Spleen (tissue), 11 donors: ENCODE measurements around the gene C18orf63. TPM values are rescaled to one million over a fixed set of nuclear protein-coding genes. Genes with fewer than 3 reads are reported as not detected.

Experiments used
- DNase-seq: peaks from one replicate; pipeline ENCODE4 v3.0.0-alpha.2; 2020
- H3K27ac ChIP-seq, 8 donors: fragments of 200-600 bp; sonication (generic) in 7 of 8; 1 replicate in 4 of 8; 2 replicates in 4 of 8; pipeline versions ENCODE4 v1.5.0 to v1.8.0; 2016 to 2021; ENCODE audit warnings: inconsistent platforms in 4 of 8, mild to moderate bottlenecking in 4 of 8, moderate library complexity in 1 of 8
- H3K27me3 ChIP-seq, 7 donors: fragments of 200-600 bp; sonication (generic) in 6 of 7; replicated peaks in 1 of 7; 1 replicate in 4 of 7; 2 replicates in 3 of 7; pipeline versions ENCODE4 v1.5.0 to v1.8.0; 2016 to 2021; ENCODE audit warnings: inconsistent platforms in 3 of 7, mild to moderate bottlenecking in 1 of 7
- H3K36me3 ChIP-seq, 6 donors: fragments of 200-600 bp; sonication (generic) in 5 of 6; 1 replicate in 4 of 6; 2 replicates in 2 of 6; pipeline versions ENCODE4 v1.5.0 to v1.8.0; 2016 to 2021; ENCODE audit warnings: inconsistent platforms in 2 of 6
- H3K4me1 ChIP-seq, 6 donors: fragments of 200-600 bp; sonication (generic) in 5 of 6; 1 replicate in 3 of 6; 2 replicates in 3 of 6; pipeline versions ENCODE4 v1.5.0 to v1.8.0; 2016 to 2021; ENCODE audit warnings: inconsistent platforms in 3 of 6
- H3K4me3 ChIP-seq, 8 donors: fragments of 200-600 bp; sonication (generic) in 7 of 8; 1 replicate in 4 of 8; 2 replicates in 4 of 8; pipeline versions ENCODE4 v1.5.0 to v1.8.0; 2016 to 2021; ENCODE audit warnings: inconsistent platforms in 4 of 8, mild to moderate bottlenecking in 4 of 8, moderate library complexity in 2 of 8
- H3K9me3 ChIP-seq, 8 donors: fragments of 200-600 bp; sonication (generic) in 7 of 8; 1 replicate in 4 of 8; 2 replicates in 4 of 8; pipeline versions ENCODE4 v1.5.0 to v1.8.0; 2016 to 2021; ENCODE audit warnings: inconsistent platforms in 4 of 8
- POLR2A ChIP-seq, 3 donors: fragments of 450-650 bp; IDR thresholded peaks; one replicate each; pipeline ENCODE4 v1.5.1; 2017; ENCODE audit warnings: antibody characterized with exemption in 3 of 3, mild to moderate bottlenecking in 1 of 3
- POLR2AphosphoS5 ChIP-seq, 3 donors: sonication (generic); formaldehyde crosslinking; IDR thresholded peaks; one replicate each; pipeline ENCODE4 v1.5.1; 2017; ENCODE audit warnings: antibody characterized with exemption in 3 of 3
- WGBS, 5 donors: extraction: QIAGEN DNeasy Blood & Tissue Kit in 3 of 5; methylation state at CpG; one replicate each; pipeline versions ENCODE4 v1.1.5 to v1.1.7; 2013 to 2018; 5-methylcytosine and 5-hydroxymethylcytosine counted together
- intact Hi-C: fragments of 100-400 bp; cut with DNase I; formaldehyde crosslinking; loops from one replicate; pipeline ENCODE4 v1.15.0; 2023; ENCODE audit warnings: low total_unique reads
- polyA plus RNA-seq, 3 donors: library from polyadenylated mRNA; stranded (reverse); fragments of 200-250 nt; gene quantifications; one replicate each; pipeline ENCODE4 v1.2.1, GENCODE V29; 2013
- total RNA-seq, 7 donors: library from RNA; depleted of rRNA in 3 of 7; stranded (reverse); fragments of >200 nt in 3 of 7; fragmentation: NEBNext Ultra II Directional in 4 of 7; extraction: Animal tissue kit (Norgen Biotek cat#: 25700) in 4 of 7; gene quantifications; one replicate each; pipeline versions ENCODE4 v1.1.0 to v1.2.1, GENCODE V29; 2016 to 2021
- TF ChIP-seq, protein P1 (sequence below), 11 experiments: fragments of 200-600 bp in 7 of 11; fragments of 450-650 bp in 4 of 11; sonication (generic) in 4 of 11; IDR thresholded peaks in 8 of 11; conservative IDR thresholded peaks in 3 of 11; 1 replicate in 7 of 11; 2 replicates in 4 of 11; pipeline versions ENCODE4 v1.4.0 to v1.8.0; 2016 to 2021; ENCODE audit warnings: antibody characterized with exemption in 11 of 11, inconsistent platforms in 4 of 11, mild to moderate bottlenecking in 1 of 11
- donor health status: healthy with polysubstance abuse.
- donor health status: DM: no; HTN: no; CAD: no; lungs with moderate emphysema.
- donor health status: DM: no; HTN: no; CAD: no.
- donor health status: Bipolar disorder and iron deficiency.
- donor health status: healthy.
- donor health status: DM: no; HTN: no; CAD: no.
- donor health status: DM: yes; HTN: yes; CAD: no.

Gene C18orf63
- total and polyA plus RNA-seq, 10 donors: 0.02 to 0.18 (median 0.13) TPM; not detected in 6

- TF ChIP-seq POLR2AphosphoS5 (IDR thresholded peaks at IDR 0.05) (no peak), POLR2A (IDR thresholded peaks at IDR 0.05) (no peak)
- TF ChIP-seq, protein P1, sequence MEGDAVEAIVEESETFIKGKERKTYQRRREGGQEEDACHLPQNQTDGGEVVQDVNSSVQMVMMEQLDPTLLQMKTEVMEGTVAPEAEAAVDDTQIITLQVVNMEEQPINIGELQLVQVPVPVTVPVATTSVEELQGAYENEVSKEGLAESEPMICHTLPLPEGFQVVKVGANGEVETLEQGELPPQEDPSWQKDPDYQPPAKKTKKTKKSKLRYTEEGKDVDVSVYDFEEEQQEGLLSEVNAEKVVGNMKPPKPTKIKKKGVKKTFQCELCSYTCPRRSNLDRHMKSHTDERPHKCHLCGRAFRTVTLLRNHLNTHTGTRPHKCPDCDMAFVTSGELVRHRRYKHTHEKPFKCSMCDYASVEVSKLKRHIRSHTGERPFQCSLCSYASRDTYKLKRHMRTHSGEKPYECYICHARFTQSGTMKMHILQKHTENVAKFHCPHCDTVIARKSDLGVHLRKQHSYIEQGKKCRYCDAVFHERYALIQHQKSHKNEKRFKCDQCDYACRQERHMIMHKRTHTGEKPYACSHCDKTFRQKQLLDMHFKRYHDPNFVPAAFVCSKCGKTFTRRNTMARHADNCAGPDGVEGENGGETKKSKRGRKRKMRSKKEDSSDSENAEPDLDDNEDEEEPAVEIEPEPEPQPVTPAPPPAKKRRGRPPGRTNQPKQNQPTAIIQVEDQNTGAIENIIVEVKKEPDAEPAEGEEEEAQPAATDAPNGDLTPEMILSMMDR (IDR thresholded peaks at IDR 0.05 in 8 of 11, conservative IDR thresholded peaks at IDR 0.05 in 3 of 11): no peak
- no peak overlapping the region for H3K4me3 ChIP-seq
- no peaks in the 10 kb centered on the region for H3K9me3 ChIP-seq
These were observed 66.1 kb downstream of the C18orf63 start for GRCh38 chr18:74381621-74382295.

DNA sequence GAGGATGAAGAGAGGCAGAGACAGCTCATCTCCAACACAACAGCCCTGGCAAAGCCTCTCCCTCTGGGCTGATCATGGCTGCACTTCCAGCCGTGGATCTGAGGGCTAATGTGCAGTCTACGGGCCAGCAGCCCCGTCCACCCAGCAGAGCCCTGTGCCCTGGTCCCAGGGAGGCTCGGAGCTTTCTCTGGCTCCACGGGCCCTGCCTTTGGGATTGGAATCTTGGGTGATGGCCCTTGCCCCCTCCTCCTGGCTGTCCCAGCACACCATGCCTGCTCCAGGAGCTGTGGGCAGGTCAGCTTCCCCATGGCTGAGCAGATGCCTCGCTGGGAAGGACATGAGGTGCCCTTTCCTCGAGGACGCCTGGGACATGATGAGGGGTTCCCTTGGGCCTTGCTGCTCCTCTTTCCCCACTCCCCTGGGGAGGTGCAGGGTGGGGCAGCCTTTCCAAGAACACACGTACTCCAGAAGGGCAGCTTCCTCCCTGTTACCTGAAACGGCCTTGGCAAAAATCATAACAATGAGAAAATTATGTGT, 66.9 kb downstream of the C18orf63 start:
- H3K36me3 ChIP-seq: no peaks in the 10 kb centered on the region
- no peak for TF ChIP-seq POLR2A (IDR thresholded peaks at IDR 0.05)
- no peak for TF ChIP-seq POLR2AphosphoS5 (IDR thresholded peaks at IDR 0.05)
- TF ChIP-seq, protein P1 (IDR thresholded peaks at IDR 0.05 in 8 of 11, conservative IDR thresholded peaks at IDR 0.05 in 3 of 11): no peak
- WGBS, 5 donors: 77 to 90% (median 86%) methylated on average over 4 to 10 of the region's 10 CpGs
- no peaks in the 10 kb centered on the region for H3K27me3 ChIP-seq
- peaks cover 0 to 11% (median 4%) of the 10 kb centered on the region in 6 donors for H3K4me1 ChIP-seq
- no peaks in the 10 kb centered on the region for H3K9me3 ChIP-seq
- no peak overlapping the region for H3K4me3 ChIP-seq
- intact Hi-C loops: no loop called here
- H3K27ac ChIP-seq: no peak overlapping the region
- DNase-seq: no peak

More at GRCh38 chr18:74381621-74382295, 66.1 kb downstream of the C18orf63 start:
- WGBS, 5 donors: 89 to 94% (median 93%) methylated on average over 17 of the region's 17 CpGs
- H3K27me3 ChIP-seq: no peaks in the 10 kb centered on the region
- H3K4me1 ChIP-seq: peaks cover 0 to 13% (median 4%) of the 10 kb centered on the region in 6 donors
- DNase-seq: no peak
- H3K27ac ChIP-seq: no peak overlapping the region
- intact Hi-C loops: no loop called here
- no peaks in the 10 kb centered on the region for H3K36me3 ChIP-seq

DNA sequence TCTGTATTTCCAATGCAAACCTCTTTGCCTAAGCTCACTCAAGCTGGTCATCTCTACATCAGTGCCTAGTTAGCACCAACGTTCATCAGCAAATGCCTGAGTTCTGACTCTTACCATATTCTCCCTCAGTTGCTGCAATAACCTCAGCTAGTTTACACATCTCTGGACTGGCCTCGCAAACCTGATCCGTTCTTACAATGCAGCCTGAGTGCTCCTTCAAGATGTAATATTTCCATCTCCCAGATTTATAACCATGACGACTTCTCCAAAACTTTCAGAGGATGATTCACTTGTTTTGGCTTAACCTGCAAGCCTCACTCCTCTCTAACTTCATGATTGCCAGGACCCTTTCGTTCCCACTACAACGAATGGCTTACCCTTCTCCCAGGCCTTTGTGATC, 71.7 kb downstream of the C18orf63 start:
- Histone ChIP-seq H3K4me3 (no peak overlapping the region), H3K27ac (no peak overlapping the region), H3K36me3 (no peaks in the 10 kb centered on the region), H3K4me1 (peaks cover 3 to 18% (median 11%) of the 10 kb centered on the region in 6 donors), H3K9me3 (no peaks in the 10 kb centered on the region), H3K27me3 (peaks cover 0 to 4% (median 0%) of the 10 kb centered on the region in 7 donors)
- TF ChIP-seq, protein P1 (IDR thresholded peaks at IDR 0.05 in 8 of 11, conservative IDR thresholded peaks at IDR 0.05 in 3 of 11): no peak
- TF ChIP-seq POLR2AphosphoS5 (IDR thresholded peaks at IDR 0.05) (no peak), POLR2A (IDR thresholded peaks at IDR 0.05) (no peak)
- 85 to 93% (median 90%) methylated on average over 6 of the region's 6 CpGs for WGBS, 5 donors
- no peak for DNase-seq
- intact Hi-C loops: no loop called here

- no peak overlapping the region for H3K27ac ChIP-seq
- no peaks in the 10 kb centered on the region for H3K9me3 ChIP-seq
- intact Hi-C loops: no loop called here
- H3K4me1 ChIP-seq: peaks cover 3 to 18% (median 11%) of the 10 kb centered on the region in 6 donors
- peaks cover 0 to 10% (median 0%) of the 10 kb centered on the region in 7 donors for H3K27me3 ChIP-seq
- TF ChIP-seq, protein P1 (IDR thresholded peaks at IDR 0.05 in 8 of 11, conservative IDR thresholded peaks at IDR 0.05 in 3 of 11): no peak
- TF ChIP-seq POLR2A (IDR thresholded peaks at IDR 0.05) (no peak), POLR2AphosphoS5 (IDR thresholded peaks at IDR 0.05) (no peak)
- H3K36me3 ChIP-seq: no peaks in the 10 kb centered on the region
- H3K4me3 ChIP-seq: no peak overlapping the region
- DNase-seq: no peak
- 67 to 86% (median 78%) methylated on average over 1 of the region's 1 CpG for WGBS, 5 donors
These were observed 72.6 kb downstream of the C18orf63 start for GRCh38 chr18:74388227-74388626.
